DMS79 (cell line): ENCODE measurements around the gene LAMTOR4.

Experiments used
- DNase-seq: peaks from one replicate; lab custom pipeline; 2025; lab: John Stamatoyannopoulos, UW

LAMTOR4 gene

GRCh38 chr7:100153708-100154535 is 5.2 kb downstream of the LAMTOR4 start:
- no peak for DNase-seq

- no peak for DNase-seq
These were observed 6.2 kb downstream of the LAMTOR4 start for GRCh38 chr7:100154651-100155491.

DNA sequence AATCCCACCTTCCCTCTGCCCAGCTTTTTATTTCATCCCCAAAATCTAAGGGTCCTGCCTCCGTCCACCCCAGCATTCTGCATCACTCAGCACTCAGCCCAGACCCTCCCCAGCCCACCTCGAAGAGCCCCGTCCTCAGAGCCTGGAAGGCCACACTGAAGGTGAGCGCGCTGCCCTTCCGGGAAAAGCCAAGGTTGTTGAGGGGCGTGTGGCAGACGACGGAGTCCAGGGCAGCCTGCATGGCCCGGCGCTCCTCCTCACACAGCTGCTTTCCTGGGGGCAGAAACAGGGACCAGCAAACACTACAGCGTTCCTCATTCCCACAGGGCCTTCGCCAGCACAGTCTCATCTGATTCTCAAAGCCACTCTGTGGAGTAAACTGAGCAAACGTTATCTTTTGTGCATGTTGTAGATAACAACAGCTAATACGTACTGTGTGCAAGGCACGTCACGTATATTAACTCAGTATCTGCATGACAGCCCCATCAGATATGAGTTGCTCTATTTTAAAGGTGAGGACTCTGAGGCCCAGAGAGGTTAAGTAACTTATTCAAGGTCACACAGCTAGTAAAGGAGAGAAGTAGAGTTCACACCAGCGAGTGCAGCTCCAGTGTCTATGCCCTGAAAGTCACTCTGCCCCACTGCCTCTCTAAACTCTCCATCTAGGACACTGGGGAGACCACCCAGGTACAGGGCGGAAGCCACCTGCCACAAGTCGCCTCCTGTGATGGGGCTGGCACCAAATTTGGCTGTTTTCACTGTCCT is 7.0 kb downstream of the LAMTOR4 start:
- DNase-seq: no peak

GRCh38 chr7:100156331-100157068 is 7.8 kb downstream of the LAMTOR4 start:
- no peak for DNase-seq

- DNase-seq: no peak
These were observed 8.3 kb downstream of the LAMTOR4 start for GRCh38 chr7:100157069-100157333.

DNA sequence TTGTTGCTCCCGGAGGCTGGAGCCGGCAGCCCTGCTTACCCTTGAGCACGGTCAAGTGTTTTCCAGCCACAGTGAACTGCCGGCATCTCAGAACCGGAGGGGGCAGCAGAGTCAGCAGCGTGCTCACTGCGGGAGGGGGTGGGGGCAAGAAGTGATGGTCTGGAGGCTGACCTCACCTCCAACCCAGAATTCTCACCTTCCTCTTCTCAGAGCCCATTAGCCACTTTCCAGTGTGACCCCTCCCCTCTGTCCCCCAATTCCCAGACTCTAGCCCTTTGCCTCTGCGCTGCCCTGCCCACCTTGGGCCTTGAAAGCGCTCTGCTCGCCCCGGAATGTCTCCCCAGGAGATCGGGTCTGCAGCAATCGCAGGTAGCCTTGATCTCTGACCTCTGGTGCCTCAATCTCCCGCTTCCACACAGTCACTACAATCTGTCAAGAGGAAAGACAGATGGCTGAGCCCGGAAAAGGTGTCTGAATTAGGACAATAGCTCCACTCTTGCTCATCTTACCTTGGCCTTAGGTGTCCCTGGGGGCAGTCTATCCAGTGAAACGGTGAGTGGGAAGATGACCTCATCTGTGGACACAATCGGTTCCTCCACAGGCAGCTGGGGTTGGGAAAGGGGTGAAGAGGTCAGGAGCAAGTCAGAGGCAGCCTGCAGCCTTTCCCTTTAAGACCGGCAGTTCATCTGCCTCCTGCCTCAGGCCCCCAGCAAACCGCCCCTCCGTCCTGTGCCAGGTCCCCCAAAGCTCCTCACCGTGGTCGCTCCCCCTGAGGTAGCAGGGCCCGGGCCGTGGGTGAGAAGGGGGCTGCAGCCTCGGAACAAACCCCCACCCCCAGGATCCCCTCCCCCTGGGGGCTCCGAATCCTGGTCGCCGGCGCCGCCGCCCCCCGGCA is 8.9 kb downstream of the LAMTOR4 start:
- peak; percentile 6 for DNase-seq

GRCh38 chr7:100158229-100159098 is 9.7 kb downstream of the LAMTOR4 start, which contains the start of gene TRAPPC14:
TSS of gene TRAPPC14 (minus strand) at chr7:100158723. CDS start at chr7:100158499, 224 bp downstream.
- DNase-seq: peak; percentile 62

- no peak for DNase-seq
These were observed 10.4 kb downstream of the LAMTOR4 start for GRCh38 chr7:100159099-100159623.

- no peak for DNase-seq
These were observed 11.3 kb downstream of the LAMTOR4 start for GRCh38 chr7:100160067-100160466.

DNA sequence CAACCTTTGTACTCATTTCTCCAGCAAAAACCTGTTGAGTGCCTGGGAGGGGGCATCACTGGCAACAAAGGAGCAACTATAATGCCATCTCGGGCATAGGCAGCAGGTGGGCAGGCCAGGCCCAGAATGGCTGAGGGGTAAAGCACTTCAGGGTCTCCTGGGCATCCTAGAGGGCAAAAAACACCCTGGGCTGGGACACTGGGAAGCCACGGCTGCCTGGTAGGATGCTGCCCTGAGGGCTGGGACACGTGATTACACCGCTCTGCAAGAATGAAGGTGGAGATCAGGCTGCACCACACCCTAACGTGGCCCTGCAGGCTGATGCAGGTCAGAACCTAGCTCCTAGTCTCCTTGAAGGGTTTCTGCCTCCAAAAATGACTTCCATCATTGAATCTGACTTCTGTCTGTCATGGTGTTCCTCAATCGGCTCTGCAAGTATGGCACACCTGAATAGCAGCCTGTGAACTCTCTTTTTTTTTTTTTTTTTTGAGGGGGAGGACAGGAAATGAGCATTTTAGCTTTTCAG is 14.4 kb downstream of the LAMTOR4 start:
- DNase-seq: peak; percentile 10

DNA sequence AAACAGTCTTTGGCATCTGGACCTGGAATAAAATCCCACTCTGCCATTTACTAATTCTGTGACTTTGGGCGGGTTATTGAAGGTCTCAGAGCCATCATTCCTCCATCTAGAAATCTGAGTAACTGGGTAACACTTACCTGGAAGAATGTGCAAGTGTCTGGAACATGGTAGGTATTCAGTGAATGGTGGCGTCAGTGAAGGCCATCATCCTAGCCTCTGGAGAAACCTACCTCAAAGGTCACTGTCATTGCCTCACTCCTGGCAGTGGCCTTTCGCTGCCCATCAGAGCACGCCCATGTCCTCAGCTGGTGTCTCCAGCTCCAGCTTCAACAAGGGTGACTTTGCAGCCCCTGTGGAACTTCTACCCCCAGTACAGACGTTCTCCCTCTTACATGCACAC is 15.2 kb downstream of the LAMTOR4 start:
- DNase-seq: no peak

DNA sequence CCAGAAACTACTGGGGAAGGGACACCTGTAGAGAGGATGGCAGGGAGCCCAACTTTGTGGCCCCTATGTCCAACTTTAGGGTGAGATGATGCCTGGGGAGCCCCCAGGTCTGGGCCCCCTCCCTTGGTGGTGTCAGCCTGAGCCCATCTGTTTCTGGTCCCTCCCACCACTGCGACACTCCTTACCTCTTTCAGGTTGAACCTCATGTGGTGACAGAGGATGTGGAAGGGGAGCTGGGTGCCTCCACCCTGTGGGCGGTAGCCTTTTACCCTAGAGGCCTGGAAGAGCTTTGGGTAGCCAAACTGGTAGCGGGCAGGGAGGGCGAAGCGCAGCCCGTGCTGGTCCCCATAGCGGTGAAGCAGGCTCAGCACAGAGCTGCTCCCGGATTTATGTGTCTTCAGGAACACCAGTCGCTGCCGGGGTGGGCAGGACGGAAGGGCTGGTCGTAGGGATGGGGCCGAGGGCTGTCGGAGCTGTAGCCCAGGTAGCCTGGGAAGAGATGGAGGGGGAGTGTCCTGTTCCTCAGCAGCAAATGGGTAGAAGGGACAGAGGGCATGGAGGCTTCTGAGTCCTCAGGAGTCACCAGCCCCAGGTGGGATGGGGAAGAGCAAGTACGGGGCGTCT is 17.7 kb downstream of the LAMTOR4 start:
- DNase-seq: no peak

GRCh38 chr7:100166970-100167911 is 18.5 kb downstream of the LAMTOR4 start:
- DNase-seq: no peak

DNA sequence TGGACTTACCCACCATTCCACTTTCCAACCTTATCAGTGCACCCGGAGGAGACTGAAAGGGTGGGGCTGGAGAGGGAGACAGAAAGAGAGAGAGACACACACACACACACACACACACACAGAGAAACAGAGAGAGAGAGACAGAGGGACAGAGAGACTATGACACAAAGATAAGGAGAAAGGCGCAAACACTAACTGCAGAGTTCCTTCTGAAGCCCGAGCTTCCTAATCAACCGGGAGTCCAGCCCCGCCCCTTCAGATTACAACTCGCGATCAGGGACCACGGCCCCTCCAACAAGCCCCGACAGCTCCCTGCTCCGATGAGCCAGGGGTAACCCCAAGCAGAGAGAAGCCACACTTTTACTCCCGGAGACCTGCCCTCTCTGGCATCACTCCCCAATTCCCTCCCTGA is 19.2 kb downstream of the LAMTOR4 start:
- no peak for DNase-seq

DNA sequence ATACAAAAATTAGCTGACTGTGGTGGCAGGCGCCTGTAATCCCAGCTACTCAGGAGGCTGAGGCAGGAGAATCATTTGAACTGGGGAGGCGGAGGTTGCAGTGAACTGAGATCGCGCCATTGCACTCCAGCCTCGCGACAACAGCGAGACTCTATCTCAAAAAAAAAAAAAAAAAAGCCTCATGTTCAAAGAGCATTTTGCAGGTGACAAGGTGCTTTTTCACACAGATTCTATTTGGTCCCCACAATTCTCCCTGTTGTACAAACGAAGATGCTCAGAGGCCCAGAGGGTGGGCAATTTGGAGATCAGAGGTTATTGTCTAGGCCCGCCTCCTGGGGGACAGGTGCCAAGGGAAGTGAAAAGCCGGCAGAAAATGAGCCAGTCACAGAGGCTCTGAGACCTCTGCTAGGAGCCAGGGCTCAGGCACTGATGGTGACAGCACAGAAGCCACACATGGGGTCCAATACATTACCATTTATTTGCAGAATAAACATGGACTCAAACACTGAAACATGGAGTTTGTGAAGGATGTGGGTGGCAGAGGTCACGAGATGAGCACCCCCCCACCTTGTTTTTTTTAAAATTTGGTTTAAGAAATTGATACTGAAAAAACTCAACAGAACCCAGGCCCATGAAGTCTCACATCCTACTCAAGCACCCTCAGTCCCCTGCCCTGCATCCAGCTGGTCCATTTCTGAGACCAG is 20.6 kb downstream of the LAMTOR4 start:
- no peak for DNase-seq

DNA sequence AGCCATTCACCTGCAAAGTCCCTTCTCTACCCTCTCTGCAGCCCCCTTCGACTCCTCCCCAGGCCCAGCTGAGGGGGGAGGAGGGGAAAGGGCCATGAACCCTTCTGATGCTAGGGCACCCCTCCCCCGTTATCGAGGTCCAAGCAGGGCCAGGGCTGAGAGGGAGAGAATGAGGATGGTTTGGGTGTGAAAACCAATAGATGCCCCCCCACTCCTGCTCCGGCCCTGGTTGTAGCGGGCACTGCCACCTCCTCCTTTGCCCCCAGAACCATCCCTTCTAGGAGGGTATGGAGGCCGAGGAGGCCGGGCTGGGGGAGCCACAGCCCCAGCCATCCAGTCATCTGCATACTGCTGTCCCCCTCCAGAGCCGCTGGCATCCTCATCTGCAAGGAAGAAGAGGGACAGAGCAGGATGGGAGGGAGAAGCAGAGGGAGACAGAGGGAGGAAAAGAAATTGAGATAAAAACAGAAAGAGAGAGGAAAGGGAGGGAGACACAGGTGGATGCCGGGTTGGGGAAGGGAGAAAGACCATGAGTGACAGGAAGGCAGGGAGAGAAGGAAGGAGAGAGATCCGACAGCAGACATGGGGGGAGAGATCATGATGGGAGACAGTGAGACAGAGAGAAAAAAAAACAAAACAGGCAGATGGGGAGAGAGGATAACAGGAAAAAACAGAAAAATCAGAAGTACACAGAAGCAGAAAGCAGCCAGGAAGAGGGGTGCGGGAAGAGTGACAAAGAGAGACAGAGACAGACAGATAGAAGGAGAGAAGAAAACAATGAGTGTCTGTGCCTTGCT is 21.6 kb downstream of the LAMTOR4 start:
- no peak for DNase-seq
